Measurements from ENCODE around the gene TMEM125. TPM values are rescaled to one million over a fixed set of nuclear protein-coding genes. Genes with fewer than 3 reads are reported as not detected.

The TMEM125 gene
- total RNA-seq (under 1 TPM in 1 of 5 experiments, not detected in 4; 0.21 TPM), polyA plus RNA-seq (under 1 TPM in 1 of 2 donors, not detected in 1; 0.50 TPM), total RNA-seq (not detected)

DNA sequence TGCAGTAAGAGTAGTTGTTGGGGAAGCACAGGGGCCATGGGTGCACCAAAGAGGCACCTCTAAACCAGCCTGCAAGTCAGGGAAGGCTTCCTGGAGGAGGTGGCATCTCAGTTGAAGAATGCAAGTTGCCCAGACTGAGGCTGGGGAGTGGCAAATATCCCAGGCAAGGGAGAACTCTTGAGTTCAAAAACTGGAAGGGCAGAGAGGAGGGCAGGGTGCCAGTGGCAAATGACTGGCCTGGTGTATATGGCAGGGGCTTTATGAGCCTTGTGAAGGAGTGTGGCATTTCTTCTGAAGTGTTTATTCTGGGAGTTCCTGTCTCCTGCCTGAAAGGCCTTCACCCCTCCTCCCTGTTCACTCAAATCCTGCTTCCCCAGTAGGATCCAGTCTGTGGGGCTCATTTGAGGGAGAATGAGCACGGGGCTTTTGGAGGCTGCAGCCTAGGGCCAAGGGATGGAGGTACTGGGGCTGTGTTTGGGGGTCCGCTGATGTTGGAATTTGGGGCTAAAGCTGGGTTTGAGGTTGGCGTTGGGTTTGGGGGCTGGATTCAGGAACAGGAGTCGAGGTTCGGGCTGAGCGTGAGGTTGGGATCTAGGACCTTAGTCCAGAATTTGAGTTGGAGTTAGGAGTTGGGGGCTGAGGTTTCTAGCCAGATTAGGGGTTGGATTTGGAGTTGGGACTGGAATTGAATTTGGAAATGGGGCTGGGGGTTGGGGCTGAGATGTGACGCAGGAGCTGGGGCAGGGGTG is at the start of gene TMEM125:
Gene TMEM125 (plus strand): TSS at position 357 of the 749 bp plus-strand sequence. CDS start 2,740 bp downstream, outside the sequence.
- Mint-ChIP-seq H3K36me3 (peaks cover 0 to 6% (median 5%) of the 10 kb centered on the region in 5 donors), H3K27ac (peak within 1 kb of the TSS in 3 of 9 donors; percentile 9 to 46 (median 38)), H3K27me3 (peaks cover 0 to 31% (median 13%) of the 10 kb centered on the region in 5 donors), H3K4me3 (peak within 1 kb of the TSS; percentile 17 to 79 (median 64)), H3K4me1 (peaks cover 11 to 33% (median 22%) of the 10 kb centered on the region in 7 donors), H3K9me3 (peaks cover 0 to 6% (median 3%) of the 10 kb centered on the region in 11 donors)
- no peak for DNase-seq
- ChIA-PET POLR2A (no interaction called here), CTCF (interaction anchor here (0.5 kb wide), 1 partner anchor 291 kb away, joined by 3 read pairs; no protein-coding TSS in a partner anchor)
- no peak for ATAC-seq
- Histone ChIP-seq H3K4me3 (ENCODE audit: low read length) (no peak within 1 kb of the TSS), H3K9me3 (ENCODE audit: control insufficient read depth in 2 of 3, low read length in 3 of 3) (no peaks in the 10 kb centered on the region), H3K4me1 (ENCODE audit: control insufficient read depth in 2 of 2, insufficient read depth in 2 of 2, low read length in 2 of 2) (peaks cover 9 to 14% of the 10 kb centered on the region in 2 donors), H3K27ac (ENCODE audit: low read depth, low read length) (no peak within 1 kb of the TSS), H3K36me3 (ENCODE audit: control insufficient read depth in 2 of 3, insufficient read depth in 3 of 3, low read length in 3 of 3) (no peaks in the 10 kb centered on the region), H3K27me3 (ENCODE audit: control insufficient read depth in 2 of 2, insufficient read depth in 2 of 2, low read length in 2 of 2) (no peaks in the 10 kb centered on the region)
- intact Hi-C loops (cut with micrococcal nuclease), result no loop called here

DNA sequence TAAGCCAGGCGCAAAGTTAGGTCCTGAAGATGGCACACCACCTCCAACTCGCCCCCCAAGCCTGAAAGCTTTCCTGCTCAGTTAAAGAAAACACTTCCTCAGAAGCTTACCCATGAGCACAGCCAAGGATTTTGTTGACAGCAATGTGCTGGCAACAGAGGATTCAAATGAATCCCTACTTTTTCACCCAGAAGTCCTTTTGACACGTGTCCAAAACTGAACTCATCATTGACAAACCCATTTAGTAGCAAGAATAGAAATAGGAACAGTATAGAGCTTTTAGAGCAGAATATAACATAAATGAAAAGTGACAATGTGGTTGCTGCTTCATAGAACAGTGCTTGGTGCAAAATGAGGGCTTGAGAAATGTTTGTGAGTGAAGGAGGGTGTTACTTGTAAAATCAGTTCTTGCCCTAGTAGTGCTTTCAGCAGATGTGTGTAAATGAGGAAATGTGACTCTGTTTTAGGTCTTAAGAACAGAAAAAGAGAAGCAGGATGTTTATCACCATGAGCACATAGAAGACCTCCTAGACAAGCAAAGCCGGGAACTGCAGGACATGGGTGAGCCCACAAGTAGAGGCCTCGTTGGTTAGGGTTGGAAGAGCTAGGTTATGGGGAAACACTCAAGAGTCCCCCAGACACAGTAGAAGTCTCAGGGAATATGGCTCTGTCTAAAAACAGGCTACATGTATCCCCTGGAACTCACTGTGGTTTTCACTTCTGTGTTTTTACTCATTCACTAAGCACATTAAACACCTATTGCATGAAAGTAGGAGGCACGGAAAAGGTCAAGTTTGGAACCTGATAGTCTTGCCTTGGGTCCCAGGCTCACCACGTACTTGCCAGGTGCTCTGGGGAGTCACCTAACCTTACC is 48.6 kb upstream of the TMEM125 start:
- H3K36me3 ChIP-seq (ENCODE audit: control insufficient read depth in 2 of 3, insufficient read depth in 3 of 3, low read length in 3 of 3), result no peaks in the 10 kb centered on the region
- H3K4me1 ChIP-seq (ENCODE audit: control insufficient read depth in 2 of 2, insufficient read depth in 2 of 2, low read length in 2 of 2), result no peaks in the 10 kb centered on the region
- H3K27ac Mint-ChIP-seq, result peak overlapping the region in 6 of 9 donors; percentile 0 to 70 (median 10)
- CTCF ChIA-PET, result interaction anchor here (0.6 kb wide), 1 partner anchor 1606 kb away, joined by 7 read pairs; no protein-coding TSS in a partner anchor
- H3K9me3 Mint-ChIP-seq, result peaks cover 0 to 1% (median 0%) of the 10 kb centered on the region in 11 donors
- no peaks in the 10 kb centered on the region for H3K27me3 ChIP-seq (ENCODE audit: control insufficient read depth in 2 of 2, insufficient read depth in 2 of 2, low read length in 2 of 2)
- peaks cover 0 to 10% (median 7%) of the 10 kb centered on the region in 5 donors for H3K27me3 Mint-ChIP-seq
- peaks cover 0 to 9% (median 4%) of the 10 kb centered on the region in 7 donors for H3K4me1 Mint-ChIP-seq
- peaks cover 0 to 3% (median 0%) of the 10 kb centered on the region in 5 donors for H3K36me3 Mint-ChIP-seq
- no peaks in the 10 kb centered on the region for H3K9me3 ChIP-seq (ENCODE audit: control insufficient read depth in 2 of 3, low read length in 3 of 3)
- no peak overlapping the region for H3K4me3 Mint-ChIP-seq
- intact Hi-C loops (cut with micrococcal nuclease), result loop anchor here in 1 of 2 donors (10.0 kb wide), 1 partner anchor 714 kb away; the partner anchor contains the start of gene ARTN
- H3K4me3 ChIP-seq (ENCODE audit: low read length), result no peak overlapping the region
- ATAC-seq (peak; percentile 51), DNase-seq (no peak)
- H3K27ac ChIP-seq (ENCODE audit: low read depth, low read length), result no peak overlapping the region
- POLR2A ChIA-PET, result interaction anchor here (0.7 kb wide), 1 partner anchor 17 kb away, joined by 3 read pairs; no protein-coding TSS in a partner anchor

DNA sequence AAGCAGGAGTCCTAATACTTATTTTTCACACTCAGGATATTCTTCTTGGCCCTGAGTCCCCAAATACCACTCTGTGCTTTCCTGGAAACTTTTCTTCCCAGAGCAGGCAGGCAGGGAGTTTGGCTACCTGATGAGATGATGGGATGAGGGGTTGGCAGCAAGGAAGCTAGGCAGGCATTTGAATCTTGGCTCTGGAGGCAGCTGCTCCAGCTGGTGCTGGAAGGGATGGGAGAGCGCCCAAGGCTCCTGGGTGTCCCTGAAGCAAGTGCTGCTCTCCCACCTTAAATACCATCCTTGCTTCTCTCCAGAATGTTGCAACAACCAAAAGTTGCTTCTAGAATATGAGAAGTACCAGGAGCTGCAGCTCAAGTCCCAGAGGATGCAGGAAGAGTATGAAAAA is 48.0 kb upstream of the TMEM125 start:
- no peak overlapping the region for H3K27ac ChIP-seq (ENCODE audit: low read depth, low read length)
- Mint-ChIP-seq H3K27ac (peak overlapping the region in 2 of 9 donors; percentile 17 to 70), H3K36me3 (no peaks in the 10 kb centered on the region), H3K4me3 (no peak overlapping the region), H3K27me3 (peaks cover 0 to 13% (median 2%) of the 10 kb centered on the region in 5 donors), H3K9me3 (peaks cover 0 to 1% (median 0%) of the 10 kb centered on the region in 11 donors), H3K4me1 (peaks cover 0 to 9% (median 4%) of the 10 kb centered on the region in 7 donors)
- DNase-seq (no peak), ATAC-seq (no peak)
- H3K4me1 ChIP-seq (ENCODE audit: control insufficient read depth in 2 of 2, insufficient read depth in 2 of 2, low read length in 2 of 2), result no peaks in the 10 kb centered on the region
- CTCF ChIA-PET, result no interaction called here
- no peaks in the 10 kb centered on the region for H3K27me3 ChIP-seq (ENCODE audit: control insufficient read depth in 2 of 2, insufficient read depth in 2 of 2, low read length in 2 of 2)
- intact Hi-C loops (cut with micrococcal nuclease), result loop anchor here in 1 of 2 donors (10.0 kb wide), 1 partner anchor 713 kb away; the partner anchor contains the start of gene ARTN
- H3K4me3 ChIP-seq (ENCODE audit: low read length), result no peak overlapping the region
- no peaks in the 10 kb centered on the region for H3K36me3 ChIP-seq (ENCODE audit: control insufficient read depth in 2 of 3, insufficient read depth in 3 of 3, low read length in 3 of 3)
- POLR2A ChIA-PET, result no interaction called here
- H3K9me3 ChIP-seq (ENCODE audit: control insufficient read depth in 2 of 3, low read length in 3 of 3), result no peaks in the 10 kb centered on the region

DNA sequence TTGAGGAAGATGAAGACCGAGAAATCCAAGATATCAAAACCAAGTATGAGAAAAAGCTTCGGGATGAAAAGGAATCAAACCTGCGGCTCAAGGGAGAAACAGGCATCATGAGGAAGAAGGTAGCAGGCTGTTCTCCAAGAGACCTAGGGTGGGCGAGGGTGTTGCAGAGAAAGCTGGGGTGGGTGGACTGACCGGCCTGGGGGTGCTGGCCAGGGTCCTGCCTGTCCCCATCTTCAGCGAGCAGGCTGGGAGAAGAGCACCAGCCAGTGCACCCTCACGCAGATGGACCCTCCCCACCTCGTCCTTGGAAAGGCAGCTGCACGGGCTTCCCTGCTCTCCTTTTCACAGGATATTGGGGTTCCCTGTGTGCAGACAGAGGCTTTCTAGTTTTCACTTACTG is 46.9 kb upstream of the TMEM125 start:
- DNase-seq (no peak), ATAC-seq (no peak)
- H3K27me3 ChIP-seq (ENCODE audit: control insufficient read depth in 2 of 2, insufficient read depth in 2 of 2, low read length in 2 of 2), result no peaks in the 10 kb centered on the region
- Mint-ChIP-seq H3K9me3 (peaks cover 0 to 1% (median 0%) of the 10 kb centered on the region in 11 donors), H3K27ac (no peak overlapping the region), H3K36me3 (no peaks in the 10 kb centered on the region), H3K4me3 (no peak overlapping the region), H3K4me1 (peaks cover 0 to 10% (median 6%) of the 10 kb centered on the region in 7 donors), H3K27me3 (peaks cover 0 to 15% (median 0%) of the 10 kb centered on the region in 5 donors)
- intact Hi-C loops (cut with micrococcal nuclease), result loop anchor here in 1 of 2 donors (10.0 kb wide), 1 partner anchor 712 kb away; the partner anchor contains the start of gene ARTN
- POLR2A ChIA-PET, result no interaction called here
- no peak overlapping the region for H3K27ac ChIP-seq (ENCODE audit: low read depth, low read length)
- H3K4me3 ChIP-seq (ENCODE audit: low read length), result no peak overlapping the region
- no peaks in the 10 kb centered on the region for H3K36me3 ChIP-seq (ENCODE audit: control insufficient read depth in 2 of 3, insufficient read depth in 3 of 3, low read length in 3 of 3)
- CTCF ChIA-PET, result interaction anchor here (3.1 kb wide), 1 partner anchor 192 kb away, joined by 16 read pairs; no protein-coding TSS in a partner anchor
- H3K4me1 ChIP-seq (ENCODE audit: control insufficient read depth in 2 of 2, insufficient read depth in 2 of 2, low read length in 2 of 2), result no peaks in the 10 kb centered on the region
- H3K9me3 ChIP-seq (ENCODE audit: control insufficient read depth in 2 of 3, low read length in 3 of 3), result no peaks in the 10 kb centered on the region

DNA sequence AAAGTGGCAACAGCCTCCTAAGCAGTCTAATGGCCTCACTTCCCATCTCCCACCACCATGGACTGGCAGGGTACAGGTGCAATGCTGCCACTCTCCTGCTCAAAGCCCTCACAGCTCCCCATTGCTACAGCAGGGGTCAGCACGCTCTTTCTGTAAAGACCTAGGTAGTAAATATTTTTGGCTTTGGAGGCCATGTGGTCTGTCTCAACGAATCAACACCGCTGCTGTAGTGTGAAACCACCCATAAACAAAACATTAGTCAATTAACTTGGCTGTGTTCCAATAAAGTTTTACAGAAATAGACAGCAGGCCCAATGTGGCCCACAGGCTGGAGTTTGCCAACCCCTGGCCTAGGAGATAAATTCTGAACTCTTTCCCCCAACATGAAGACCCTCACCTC is 44.6 kb upstream of the TMEM125 start:
- intact Hi-C loops (cut with micrococcal nuclease), result loop anchor here (5.0 to 10.0 kb wide), 3 partner anchors 307 to 710 kb away; partner anchors contain the start of genes ARTN (in 1 of the 2) and PTPRF (in 1 of the 2)
- CTCF ChIA-PET, result interaction anchor here (0.5 to 3.1 kb wide), 4 partner anchors 143 to 397 kb away, joined by 3 to 16 read pairs (median 4); partner anchors contain the start of gene ELOVL1

More for the DNA sequence above, 44.6 kb upstream of the TMEM125 start:
- H3K4me1 Mint-ChIP-seq, result peaks cover 0 to 10% (median 6%) of the 10 kb centered on the region in 7 donors
- peaks cover 0 to 17% (median 0%) of the 10 kb centered on the region in 5 donors for H3K27me3 Mint-ChIP-seq
- DNase-seq (no peak), ATAC-seq (no peak)
- H3K36me3 Mint-ChIP-seq, result no peaks in the 10 kb centered on the region
- H3K4me3 Mint-ChIP-seq, result no peak overlapping the region
- H3K9me3 Mint-ChIP-seq, result peaks cover 0 to 1% (median 0%) of the 10 kb centered on the region in 11 donors
- peak overlapping the region in 1 of 9 donors; percentile 71 for H3K27ac Mint-ChIP-seq
- POLR2A ChIA-PET, result no interaction called here
- Histone ChIP-seq H3K36me3 (ENCODE audit: control insufficient read depth in 2 of 3, insufficient read depth in 3 of 3, low read length in 3 of 3) (no peaks in the 10 kb centered on the region), H3K27me3 (ENCODE audit: control insufficient read depth in 2 of 2, insufficient read depth in 2 of 2, low read length in 2 of 2) (no peaks in the 10 kb centered on the region), H3K4me1 (ENCODE audit: control insufficient read depth in 2 of 2, insufficient read depth in 2 of 2, low read length in 2 of 2) (no peaks in the 10 kb centered on the region), H3K27ac (ENCODE audit: low read depth, low read length) (no peak overlapping the region), H3K9me3 (ENCODE audit: control insufficient read depth in 2 of 3, low read length in 3 of 3) (no peaks in the 10 kb centered on the region), H3K4me3 (ENCODE audit: low read length) (no peak overlapping the region)

All from naive thymus-derived CD4-positive, alpha-beta T cell (primary cell).